SIG-M5 (cell line): ENCODE data around the gene REPS2.

ENCODE experiments used
- DNase-seq: peaks from one replicate; lab custom pipeline; 2025; lab: John Stamatoyannopoulos, UW

REPS2 gene

GRCh38 chrX:17036171-17036961 lies 89.9 kb downstream of the REPS2 start:
- no peak for DNase-seq

- DNase-seq, result no peak
Observed at GRCh38 chrX:17038277-17038676, 91.8 kb downstream of the REPS2 start.

GRCh38 chrX:17038681-17039161 lies 92.3 kb downstream of the REPS2 start:
- no peak for DNase-seq

GRCh38 chrX:17039826-17040225 lies 93.4 kb downstream of the REPS2 start:
- no peak for DNase-seq

GRCh38 chrX:17040711-17041110 lies 94.3 kb downstream of the REPS2 start:
- DNase-seq, result no peak

GRCh38 chrX:17042037-17042436 lies 95.6 kb downstream of the REPS2 start:
- no peak for DNase-seq

GRCh38 chrX:17046478-17047097 lies 100.1 kb downstream of the REPS2 start:
- DNase-seq, result no peak

GRCh38 chrX:17047224-17047623 lies 100.8 kb downstream of the REPS2 start:
- DNase-seq, result no peak

- no peak for DNase-seq
Observed at GRCh38 chrX:17052210-17052609, 105.8 kb downstream of the REPS2 start.

- DNase-seq, result no peak
Observed at GRCh38 chrX:17052793-17053192, 106.3 kb downstream of the REPS2 start.

GRCh38 chrX:17053502-17053901 lies 107.0 kb downstream of the REPS2 start:
- no peak for DNase-seq

- no peak for DNase-seq
Observed at GRCh38 chrX:17056868-17057608, 110.6 kb downstream of the REPS2 start.

- DNase-seq, result no peak
Observed at GRCh38 chrX:17062065-17062464, 115.6 kb downstream of the REPS2 start.

GRCh38 chrX:17065100-17065499 lies 118.6 kb downstream of the REPS2 start:
- no peak for DNase-seq

GRCh38 chrX:17067534-17067933 lies 121.1 kb downstream of the REPS2 start:
- no peak for DNase-seq

- no peak for DNase-seq
Observed at GRCh38 chrX:17072301-17072700, 125.8 kb downstream of the REPS2 start.

- no peak for DNase-seq
Observed at GRCh38 chrX:17072721-17073230, 126.3 kb downstream of the REPS2 start.

- DNase-seq, result no peak
Observed at GRCh38 chrX:17075004-17075403, 128.5 kb downstream of the REPS2 start.

- DNase-seq, result no peak
Observed at GRCh38 chrX:17077361-17077760, 130.9 kb downstream of the REPS2 start.

- no peak for DNase-seq
Observed at GRCh38 chrX:17078031-17078720, 131.7 kb downstream of the REPS2 start.

GRCh38 chrX:17081511-17081910 lies 135.1 kb downstream of the REPS2 start:
- no peak for DNase-seq

GRCh38 chrX:17081968-17082367 lies 135.5 kb downstream of the REPS2 start:
- no peak for DNase-seq
